ENCODE measurements around the gene RANGAP1.
A peak's percentile ranks its signal among the peaks of the same experiment; 100 is the strongest.

Gene RANGAP1

DNA sequence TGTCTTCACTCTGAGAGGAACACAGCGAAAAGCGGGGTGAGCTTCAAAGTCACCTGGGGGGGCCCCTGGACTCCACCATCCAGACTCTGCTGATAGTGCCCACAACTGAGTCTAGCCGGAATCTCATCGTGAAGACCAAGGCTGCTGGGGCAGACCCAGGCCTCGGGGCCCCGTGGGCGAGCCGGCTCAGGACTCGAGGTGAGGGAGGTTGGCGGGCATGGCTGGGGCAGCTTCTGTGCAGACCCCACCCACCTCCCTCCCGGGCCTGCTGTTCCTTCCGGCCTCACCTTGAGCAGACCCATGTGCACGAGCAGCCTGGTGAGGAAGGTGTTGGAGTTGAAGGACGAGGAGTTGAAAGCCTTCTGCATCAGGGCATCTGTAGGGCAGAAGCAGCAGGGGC, 36.5 kb downstream of the RANGAP1 start:
- TF ChIP-seq, protein P1, sequence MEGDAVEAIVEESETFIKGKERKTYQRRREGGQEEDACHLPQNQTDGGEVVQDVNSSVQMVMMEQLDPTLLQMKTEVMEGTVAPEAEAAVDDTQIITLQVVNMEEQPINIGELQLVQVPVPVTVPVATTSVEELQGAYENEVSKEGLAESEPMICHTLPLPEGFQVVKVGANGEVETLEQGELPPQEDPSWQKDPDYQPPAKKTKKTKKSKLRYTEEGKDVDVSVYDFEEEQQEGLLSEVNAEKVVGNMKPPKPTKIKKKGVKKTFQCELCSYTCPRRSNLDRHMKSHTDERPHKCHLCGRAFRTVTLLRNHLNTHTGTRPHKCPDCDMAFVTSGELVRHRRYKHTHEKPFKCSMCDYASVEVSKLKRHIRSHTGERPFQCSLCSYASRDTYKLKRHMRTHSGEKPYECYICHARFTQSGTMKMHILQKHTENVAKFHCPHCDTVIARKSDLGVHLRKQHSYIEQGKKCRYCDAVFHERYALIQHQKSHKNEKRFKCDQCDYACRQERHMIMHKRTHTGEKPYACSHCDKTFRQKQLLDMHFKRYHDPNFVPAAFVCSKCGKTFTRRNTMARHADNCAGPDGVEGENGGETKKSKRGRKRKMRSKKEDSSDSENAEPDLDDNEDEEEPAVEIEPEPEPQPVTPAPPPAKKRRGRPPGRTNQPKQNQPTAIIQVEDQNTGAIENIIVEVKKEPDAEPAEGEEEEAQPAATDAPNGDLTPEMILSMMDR (IDR thresholded peaks at IDR 0.05), result no peak

GRCh38 chr22:41248758-41249157, 37.2 kb downstream of the RANGAP1 start:
- TF ChIP-seq, protein P1 (IDR thresholded peaks at IDR 0.05), result no peak

DNA sequence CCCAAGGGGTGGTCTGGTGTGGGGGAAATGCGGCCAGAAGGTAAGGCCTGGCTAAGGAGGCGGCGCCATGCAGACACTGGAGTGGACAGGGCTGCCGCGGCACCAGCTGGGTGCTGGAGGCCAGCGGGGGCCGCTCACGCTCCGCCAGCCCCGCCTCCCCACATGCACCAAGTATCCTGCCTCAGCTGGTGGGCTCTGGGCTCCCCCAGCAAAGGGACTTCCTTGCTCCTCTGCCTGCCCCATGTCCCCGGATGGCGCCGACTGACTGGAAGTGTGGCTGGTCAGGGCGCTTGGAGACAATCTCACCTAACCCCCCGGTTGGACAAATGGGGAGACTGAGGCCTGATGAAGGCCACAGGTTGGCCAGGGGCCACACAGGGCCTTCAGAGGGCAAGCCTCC, 37.7 kb downstream of the RANGAP1 start:
- TF ChIP-seq, protein P1 (IDR thresholded peaks at IDR 0.05), result no peak

DNA sequence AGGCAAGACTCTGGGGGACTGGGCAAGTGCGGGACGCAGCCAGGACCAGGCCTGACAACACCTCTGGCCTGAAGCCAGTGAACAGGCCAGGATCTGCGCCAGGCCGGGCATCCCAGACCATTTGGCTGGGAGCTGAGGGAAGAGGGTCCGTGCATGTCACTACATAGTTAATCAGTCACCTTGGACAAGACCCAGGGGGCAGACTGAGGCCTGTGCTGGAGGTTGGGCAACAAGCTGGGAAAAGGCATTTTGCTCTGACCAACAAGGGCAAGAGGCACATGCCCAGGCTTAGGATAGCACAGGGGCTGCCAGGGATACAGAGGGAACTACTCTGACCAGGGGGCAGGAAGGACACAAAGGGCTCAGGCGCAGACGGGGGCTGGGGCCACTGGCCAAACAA, 38.3 kb downstream of the RANGAP1 start:
- TF ChIP-seq, protein P1 (IDR thresholded peaks at IDR 0.05), result no peak

- TF ChIP-seq, protein P1 (IDR thresholded peaks at IDR 0.05), result peak; percentile 24; the same call in 1 of the 2 replicates
These were observed 40.0 kb downstream of the RANGAP1 start for GRCh38 chr22:41245917-41246499.

DNA sequence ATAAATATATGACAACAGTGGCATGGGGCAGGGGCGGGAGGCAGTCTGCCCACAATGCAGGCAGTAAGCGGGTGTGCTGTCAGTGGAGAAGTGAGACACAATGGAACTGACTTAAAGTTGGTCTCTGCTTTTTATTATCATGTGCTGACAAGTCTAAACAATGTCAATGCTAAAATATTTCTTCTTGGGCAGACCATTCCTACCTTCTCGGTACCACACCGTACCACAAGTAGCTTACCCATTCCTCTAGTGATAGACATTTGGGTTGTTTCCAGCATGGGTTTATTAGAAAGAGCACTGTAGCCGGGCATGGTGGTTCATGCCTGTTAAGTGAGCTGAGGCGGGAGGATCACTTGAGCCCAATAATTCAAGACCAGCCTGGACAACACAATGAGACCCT, 42.6 kb downstream of the RANGAP1 start:
- TF ChIP-seq, protein P1 (IDR thresholded peaks at IDR 0.05), result no peak

DNA sequence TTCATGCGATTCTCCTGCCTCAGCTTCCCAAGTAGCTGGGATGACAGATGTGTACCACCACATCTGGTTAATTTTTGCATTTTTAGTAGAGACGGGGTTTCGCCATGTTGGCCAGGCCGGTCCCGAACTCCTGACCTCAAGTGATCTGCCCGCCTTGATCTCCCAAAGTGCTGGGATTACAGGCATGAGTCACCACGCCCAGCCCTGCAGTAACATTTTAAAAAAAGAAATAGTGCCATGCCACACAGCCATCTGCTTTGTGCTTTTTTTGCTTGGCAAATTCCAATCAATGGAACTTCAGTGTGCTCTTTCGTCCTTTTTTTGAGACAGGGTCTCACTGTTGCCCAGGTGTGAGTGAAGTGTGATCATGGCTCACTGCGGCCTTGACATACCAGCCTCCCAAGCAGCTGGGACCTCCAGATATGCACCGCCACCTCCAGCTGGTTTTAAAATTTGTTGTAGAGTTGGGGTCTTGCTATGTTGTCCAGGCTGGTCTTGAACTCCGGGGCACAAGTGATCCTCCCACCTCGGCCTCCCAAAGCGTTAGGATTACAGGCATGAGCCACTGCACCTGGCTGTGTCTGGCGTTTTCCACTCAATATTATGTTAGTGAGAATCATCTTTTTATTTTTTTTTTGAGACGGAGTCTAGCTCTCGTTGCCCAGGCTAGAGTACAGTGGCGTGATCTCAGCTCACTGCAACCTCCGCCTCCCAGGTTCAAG, 43.4 kb downstream of the RANGAP1 start:
- TF ChIP-seq, protein P1 (IDR thresholded peaks at IDR 0.05), result no peak

All from LNCAP (cell line).